Measurements from ENCODE around the gene NHS. TPM values are rescaled to one million over a fixed set of nuclear protein-coding genes. Genes with fewer than 3 reads are reported as not detected.

The NHS gene
- total and polyA plus RNA-seq, 10 donors = 0.32 to 3.1 (median 2.1) TPM

GRCh38 chrX:17377795-17378194 lies 2.8 kb downstream of the NHS start:
- Histone ChIP-seq H3K27ac (no peak overlapping the region), H3K27me3 (replicated peaks in 1 of 7) (peaks cover 0 to 55% (median 32%) of the 10 kb centered on the region in 7 donors), H3K36me3 (no peaks in the 10 kb centered on the region), H3K4me1 (peaks cover 0 to 27% (median 0%) of the 10 kb centered on the region in 6 donors), H3K9me3 (peaks cover 0 to 17% (median 6%) of the 10 kb centered on the region in 8 donors), H3K4me3 (peak overlapping the region in 2 of 8 donors; percentile 43 to 61)
- intact Hi-C loops (cut with DNase I; ENCODE audit: low total_unique reads) = no loop called here
- no peak for DNase-seq
- TF ChIP-seq CTCF (IDR thresholded peaks at IDR 0.05 in 8 of 11, conservative IDR thresholded peaks at IDR 0.05 in 3 of 11) (no peak), POLR2A (IDR thresholded peaks at IDR 0.05) (no peak), POLR2AphosphoS5 (IDR thresholded peaks at IDR 0.05) (no peak)
- 9 to 41% (median 23%) methylated on average over 8 to 9 of the region's 9 CpGs for WGBS, 5 donors

- peaks cover 0 to 23% (median 6%) of the 10 kb centered on the region in 8 donors for H3K9me3 ChIP-seq
- no peak overlapping the region for H3K27ac ChIP-seq
- H3K36me3 ChIP-seq = no peaks in the 10 kb centered on the region
- DNase-seq = no peak
- peaks cover 0 to 22% (median 0%) of the 10 kb centered on the region in 6 donors for H3K4me1 ChIP-seq
- intact Hi-C loops (cut with DNase I; ENCODE audit: low total_unique reads) = no loop called here
- TF ChIP-seq POLR2AphosphoS5 (IDR thresholded peaks at IDR 0.05) (no peak), CTCF (IDR thresholded peaks at IDR 0.05 in 8 of 11, conservative IDR thresholded peaks at IDR 0.05 in 3 of 11) (no peak), POLR2A (IDR thresholded peaks at IDR 0.05) (no peak)
- 86 to 96% (median 91%) methylated on average over 9 of the region's 9 CpGs for WGBS, 5 donors
- H3K4me3 ChIP-seq = no peak overlapping the region
- H3K27me3 ChIP-seq (replicated peaks in 1 of 7) = peaks cover 0 to 46% (median 25%) of the 10 kb centered on the region in 7 donors
Measured at GRCh38 chrX:17380221-17380620, 5.2 kb downstream of the NHS start.

GRCh38 chrX:17390419-17390850 lies 15.4 kb downstream of the NHS start:
- intact Hi-C loops (cut with DNase I; ENCODE audit: low total_unique reads) = no loop called here
- no peak for TF ChIP-seq POLR2A (IDR thresholded peaks at IDR 0.05)
- TF ChIP-seq CTCF (IDR thresholded peaks at IDR 0.05 in 8 of 11, conservative IDR thresholded peaks at IDR 0.05 in 3 of 11) = no peak
- TF ChIP-seq POLR2AphosphoS5 (IDR thresholded peaks at IDR 0.05) = no peak

GRCh38 chrX:17395154-17395553 lies 20.2 kb downstream of the NHS start:
- DNase-seq = no peak
- peaks cover 0 to 10% (median 0%) of the 10 kb centered on the region in 8 donors for H3K9me3 ChIP-seq
- no peak overlapping the region for H3K27ac ChIP-seq
- intact Hi-C loops (cut with DNase I; ENCODE audit: low total_unique reads) = no loop called here
- H3K27me3 ChIP-seq (replicated peaks in 1 of 7) = no peaks in the 10 kb centered on the region
- WGBS, 5 donors = 32 to 90% (median 81%) methylated on average over 1 of the region's 1 CpG
- H3K4me3 ChIP-seq = no peak overlapping the region
- no peak for TF ChIP-seq POLR2A (IDR thresholded peaks at IDR 0.05)
- no peak for TF ChIP-seq CTCF (IDR thresholded peaks at IDR 0.05 in 8 of 11, conservative IDR thresholded peaks at IDR 0.05 in 3 of 11)
- TF ChIP-seq POLR2AphosphoS5 (IDR thresholded peaks at IDR 0.05) = no peak
- no peaks in the 10 kb centered on the region for H3K4me1 ChIP-seq
- no peaks in the 10 kb centered on the region for H3K36me3 ChIP-seq

More at GRCh38 chrX:17390419-17390850, 15.4 kb downstream of the NHS start:
- Histone ChIP-seq H3K27ac (no peak overlapping the region), H3K27me3 (replicated peaks in 1 of 7) (peaks cover 0 to under 1% (median 0%) of the 10 kb centered on the region in 7 donors), H3K4me1 (no peaks in the 10 kb centered on the region), H3K4me3 (no peak overlapping the region), H3K36me3 (no peaks in the 10 kb centered on the region), H3K9me3 (no peaks in the 10 kb centered on the region)
- WGBS, 5 donors = 81 to 96% (median 90%) methylated on average over 5 of the region's 5 CpGs
- DNase-seq = no peak
